Vagina (tissue), 2 donors: Measurements from ENCODE around the gene CPLX1.

ENCODE experiments used
- POLR2A ChIP-seq, 2 donors: fragments of 450-650 bp; IDR thresholded peaks; one replicate each; pipeline ENCODE4 v1.6.1; 2017; ENCODE audit warnings: antibody characterized with exemption in 2 of 2, mild to moderate bottlenecking in 2 of 2, moderate library complexity in 2 of 2
- TF ChIP-seq, protein P1 (sequence below), 3 experiments: fragments of 450-650 bp in 2 of 3; fragments of 200-600 bp in 1 of 3; sonication (generic) in 1 of 3; IDR thresholded peaks; one replicate each; pipeline ENCODE4 v1.5.1; 2017 to 2019; ENCODE audit warnings: antibody characterized with exemption in 3 of 3, mild to moderate bottlenecking in 2 of 3, moderate library complexity in 2 of 3

GRCh38 chr4:837772-838171 lies 11.8 kb upstream of the CPLX1 start:
- TF ChIP-seq, protein P1, sequence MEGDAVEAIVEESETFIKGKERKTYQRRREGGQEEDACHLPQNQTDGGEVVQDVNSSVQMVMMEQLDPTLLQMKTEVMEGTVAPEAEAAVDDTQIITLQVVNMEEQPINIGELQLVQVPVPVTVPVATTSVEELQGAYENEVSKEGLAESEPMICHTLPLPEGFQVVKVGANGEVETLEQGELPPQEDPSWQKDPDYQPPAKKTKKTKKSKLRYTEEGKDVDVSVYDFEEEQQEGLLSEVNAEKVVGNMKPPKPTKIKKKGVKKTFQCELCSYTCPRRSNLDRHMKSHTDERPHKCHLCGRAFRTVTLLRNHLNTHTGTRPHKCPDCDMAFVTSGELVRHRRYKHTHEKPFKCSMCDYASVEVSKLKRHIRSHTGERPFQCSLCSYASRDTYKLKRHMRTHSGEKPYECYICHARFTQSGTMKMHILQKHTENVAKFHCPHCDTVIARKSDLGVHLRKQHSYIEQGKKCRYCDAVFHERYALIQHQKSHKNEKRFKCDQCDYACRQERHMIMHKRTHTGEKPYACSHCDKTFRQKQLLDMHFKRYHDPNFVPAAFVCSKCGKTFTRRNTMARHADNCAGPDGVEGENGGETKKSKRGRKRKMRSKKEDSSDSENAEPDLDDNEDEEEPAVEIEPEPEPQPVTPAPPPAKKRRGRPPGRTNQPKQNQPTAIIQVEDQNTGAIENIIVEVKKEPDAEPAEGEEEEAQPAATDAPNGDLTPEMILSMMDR (IDR thresholded peaks at IDR 0.05) = no peak
- no peak for TF ChIP-seq POLR2A (IDR thresholded peaks at IDR 0.05)
